ENCODE measurements around the gene SLC6A11.

Gene SLC6A11

DNA sequence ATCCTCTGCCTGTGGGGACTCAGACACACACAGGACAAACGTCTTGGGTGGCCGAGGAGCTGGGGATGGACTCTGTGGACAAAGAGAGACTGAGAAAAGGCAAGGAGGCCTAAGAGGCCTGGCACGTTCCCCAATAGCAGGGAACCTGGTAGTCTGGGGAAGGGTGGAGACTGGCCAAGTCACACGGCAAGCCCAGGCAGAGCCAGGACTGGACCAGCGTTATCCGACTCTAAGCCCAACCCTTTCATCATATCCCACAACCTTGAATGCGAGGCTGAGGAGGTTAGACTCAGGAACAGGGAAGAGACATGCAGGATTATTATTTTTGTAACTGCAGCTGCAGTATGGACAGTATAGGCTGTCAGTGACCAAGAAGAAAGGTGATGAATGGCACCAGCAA lies 53.4 kb downstream of the SLC6A11 start:
- H3K27me3 ChIP-seq (ENCODE audit: insufficient read depth, low read length) = no peaks in the 10 kb centered on the region

DNA sequence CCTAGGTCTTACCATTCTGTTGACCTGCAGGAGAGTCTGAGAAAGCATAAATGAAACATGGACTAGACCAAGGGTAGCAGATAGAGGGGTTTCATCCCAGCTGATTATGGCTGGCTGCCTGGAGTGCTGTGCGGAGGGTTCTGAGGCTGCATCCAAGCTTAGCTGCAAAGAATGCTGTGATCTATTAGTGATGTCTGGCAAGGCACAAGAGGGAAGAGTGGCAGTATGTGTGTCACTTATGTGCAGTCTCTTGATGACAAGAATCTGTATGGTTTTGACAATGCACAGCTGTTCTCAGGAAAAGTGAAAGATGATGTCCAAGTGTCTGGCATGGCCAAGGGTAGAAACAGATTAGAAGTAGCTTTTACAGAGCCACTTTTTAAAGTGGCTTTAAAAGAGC lies 54.3 kb downstream of the SLC6A11 start:
- Histone ChIP-seq H3K9me2 (ENCODE audit: low read depth, low read length) (no peaks in the 10 kb centered on the region), H4K20me1 (ENCODE audit: insufficient read depth, low read length) (no peaks in the 10 kb centered on the region), H3K27ac (ENCODE audit: low read depth, low read length, poor library complexity, severe bottlenecking) (no peak overlapping the region), H3F3A (ENCODE audit: insufficient read depth, low read length) (no peaks in the 10 kb centered on the region), H3K27me3 (ENCODE audit: insufficient read depth, low read length) (no peaks in the 10 kb centered on the region), H3K9ac (ENCODE audit: low read length) (no peak overlapping the region), H3K36me3 (ENCODE audit: insufficient read depth, low read length) (no peaks in the 10 kb centered on the region), H3K79me2 (ENCODE audit: insufficient read depth, low read length) (no peaks in the 10 kb centered on the region), H3K4me3 (ENCODE audit: low read depth, low read length, poor library complexity, severe bottlenecking) (no peak overlapping the region), H3K4me1 (ENCODE audit: insufficient read depth, low read length, severe bottlenecking) (no peaks in the 10 kb centered on the region), H2AFZ (ENCODE audit: low read length) (no peak overlapping the region), H3K9me3 (ENCODE audit: low read length) (no peaks in the 10 kb centered on the region), H3K4me2 (ENCODE audit: low read length) (no peak overlapping the region)
- TF ChIP-seq CTCF (IDR thresholded peaks at IDR 0.05; ENCODE audit: low read length) (no peak), EZH2 (IDR thresholded peaks at IDR 0.05; ENCODE audit: borderline replicate concordance, low read length) (no peak)

More for the DNA sequence above, 53.4 kb downstream of the SLC6A11 start:
- no peaks in the 10 kb centered on the region for H3K9me3 ChIP-seq (ENCODE audit: low read length)
- H3K9me2 ChIP-seq (ENCODE audit: low read depth, low read length) = no peaks in the 10 kb centered on the region
- no peaks in the 10 kb centered on the region for H3K79me2 ChIP-seq (ENCODE audit: insufficient read depth, low read length)
- TF ChIP-seq CTCF (IDR thresholded peaks at IDR 0.05; ENCODE audit: low read length) = no peak
- TF ChIP-seq EZH2 (IDR thresholded peaks at IDR 0.05; ENCODE audit: borderline replicate concordance, low read length) = no peak
- H3K4me1 ChIP-seq (ENCODE audit: insufficient read depth, low read length, severe bottlenecking) = no peaks in the 10 kb centered on the region
- H3K36me3 ChIP-seq (ENCODE audit: insufficient read depth, low read length) = no peaks in the 10 kb centered on the region
- H3K4me3 ChIP-seq (ENCODE audit: low read depth, low read length, poor library complexity, severe bottlenecking) = no peak overlapping the region
- no peaks in the 10 kb centered on the region for H3F3A ChIP-seq (ENCODE audit: insufficient read depth, low read length)
- H3K4me2 ChIP-seq (ENCODE audit: low read length) = no peak overlapping the region
- H4K20me1 ChIP-seq (ENCODE audit: insufficient read depth, low read length) = no peaks in the 10 kb centered on the region
- no peak overlapping the region for H3K27ac ChIP-seq (ENCODE audit: low read depth, low read length, poor library complexity, severe bottlenecking)
- no peak overlapping the region for H3K9ac ChIP-seq (ENCODE audit: low read length)
- H2AFZ ChIP-seq (ENCODE audit: low read length) = no peak overlapping the region

GRCh38 chr3:10873415-10873814 lies 57.4 kb downstream of the SLC6A11 start:
- H3K4me1 ChIP-seq (ENCODE audit: insufficient read depth, low read length, severe bottlenecking) = no peaks in the 10 kb centered on the region
- H3F3A ChIP-seq (ENCODE audit: insufficient read depth, low read length) = no peaks in the 10 kb centered on the region
- H3K9ac ChIP-seq (ENCODE audit: low read length) = no peak overlapping the region
- no peak overlapping the region for H3K4me3 ChIP-seq (ENCODE audit: low read depth, low read length, poor library complexity, severe bottlenecking)
- no peaks in the 10 kb centered on the region for H3K79me2 ChIP-seq (ENCODE audit: insufficient read depth, low read length)
- no peaks in the 10 kb centered on the region for H3K9me3 ChIP-seq (ENCODE audit: low read length)
- H4K20me1 ChIP-seq (ENCODE audit: insufficient read depth, low read length) = no peaks in the 10 kb centered on the region
- H3K4me2 ChIP-seq (ENCODE audit: low read length) = no peak overlapping the region
- H3K36me3 ChIP-seq (ENCODE audit: insufficient read depth, low read length) = no peaks in the 10 kb centered on the region
- no peak overlapping the region for H3K27ac ChIP-seq (ENCODE audit: low read depth, low read length, poor library complexity, severe bottlenecking)
- no peak for TF ChIP-seq EZH2 (IDR thresholded peaks at IDR 0.05; ENCODE audit: borderline replicate concordance, low read length)
- TF ChIP-seq CTCF (IDR thresholded peaks at IDR 0.05; ENCODE audit: low read length) = no peak
- H3K9me2 ChIP-seq (ENCODE audit: low read depth, low read length) = no peaks in the 10 kb centered on the region
- no peak overlapping the region for H2AFZ ChIP-seq (ENCODE audit: low read length)
- no peaks in the 10 kb centered on the region for H3K27me3 ChIP-seq (ENCODE audit: insufficient read depth, low read length)
